PC-9 (cell line): ENCODE results near the gene RNF112. TPM values are rescaled to one million over a fixed set of nuclear protein-coding genes. Genes with fewer than 3 reads are reported as not detected.

Experiments used
- BruUV-seq: library from RNA; stranded (reverse); fragments of 400-500 nt; replicated peaks from 2 replicates; lab custom pipeline; 2021; lab: Mats Ljungman, UMichigan
- CTCF ChIA-PET: fragments of 300-600 bp; sonication (Branson Sonifier 250); formaldehyde crosslinking; loops from one replicate; lab custom pipeline; 2022; ENCODE audit warnings: antibody characterized with exemption; lab: Charles Lee
- POLR2A ChIA-PET: fragments of 300-600 bp; sonication (Branson Sonifier 250); formaldehyde crosslinking; loops from one replicate; lab custom pipeline; 2022; ENCODE audit warnings: antibody characterized with exemption; ENCODE audit not compliant: unreplicated experiment; lab: Charles Lee
- DNase-seq, 2 experiments: peaks; one replicate each; pipeline versions ENCODE4 v3.0.0 to v3.0.0-alpha.2; 2015 to 2022; ENCODE audit warnings: mixed read lengths in 1 of 2
- H2AFZ ChIP-seq: fragments of 200-600 bp; sonication (generic); 2 replicates; pipeline ENCODE4 v1.8.1; 2017; ENCODE audit warnings: antibody characterized with exemption
- H3F3A ChIP-seq: fragments of 200-600 bp; sonication (generic); 2 replicates; pipeline ENCODE4 v1.8.1; 2017; ENCODE audit warnings: antibody characterized with exemption, mild to moderate bottlenecking, low read depth; ENCODE audit not compliant: insufficient read depth
- H3K27ac ChIP-seq: fragments of 200-600 bp; sonication (generic); 2 replicates; pipeline ENCODE4 v1.6.1; 2016; ENCODE audit warnings: mixed run types
- H3K27me3 ChIP-seq: fragments of 200-600 bp; sonication (generic); 2 replicates; pipeline ENCODE4 v1.6.1; 2016; ENCODE audit warnings: low read depth, mixed run types; ENCODE audit not compliant: insufficient read depth
- H3K36me3 ChIP-seq: fragments of 200-600 bp; sonication (generic); 2 replicates; pipeline ENCODE4 v1.6.1; 2016; ENCODE audit warnings: low read depth, mixed run types
- H3K4me1 ChIP-seq: fragments of 200-600 bp; sonication (generic); replicated peaks from 2 replicates; pipeline ENCODE4 v1.6.1; 2016; ENCODE audit warnings: mixed run types; ENCODE audit not compliant: insufficient read depth
- H3K4me2 ChIP-seq: fragments of 200-600 bp; sonication (generic); 2 replicates; pipeline ENCODE4 v1.6.1; 2017; ENCODE audit warnings: mixed run types
- H3K4me3 ChIP-seq: fragments of 200-600 bp; sonication (generic); 2 replicates; pipeline ENCODE4 v1.6.1; 2016; ENCODE audit warnings: mixed run types
- H3K79me2 ChIP-seq: fragments of 200-600 bp; sonication (generic); 2 replicates; pipeline ENCODE4 v1.6.1; 2017; ENCODE audit warnings: low read depth, mixed run types
- H3K9me2 ChIP-seq: fragments of 200-600 bp; sonication (generic); 2 replicates; pipeline ENCODE4 v1.8.1; 2017; ENCODE audit warnings: mild to moderate bottlenecking; ENCODE audit not compliant: insufficient read depth
- H3K9me3 ChIP-seq: fragments of 200-600 bp; sonication (generic); 2 replicates; pipeline ENCODE4 v1.8.1; 2016; ENCODE audit warnings: low read depth; ENCODE audit not compliant: insufficient read depth
- H4K20me1 ChIP-seq: fragments of 200-600 bp; sonication (generic); 2 replicates; pipeline ENCODE4 v1.8.1; 2017; ENCODE audit not compliant: insufficient read depth
- EZH2 ChIP-seq: fragments of 200-600 bp; sonication (generic); IDR thresholded peaks from 2 replicates; pipeline ENCODE4 v1.8.0; 2017; ENCODE audit warnings: antibody characterized with exemption, low read depth
- intact Hi-C: fragments of 100-400 bp; cut with micrococcal nuclease; formaldehyde crosslinking; loops from one replicate; pipeline ENCODE4 v1.10.0; 2022; ENCODE audit not compliant: unreplicated experiment
- total RNA-seq: library from RNA; stranded (reverse); gene quantifications from 2 replicates; pipeline ENCODE4 v1.2.3, GENCODE V29; 2021
- TF ChIP-seq, protein P1 (sequence below): fragments of 200-600 bp; sonication (generic); conservative IDR thresholded peaks from 2 replicates; pipeline ENCODE4 v1.6.1; 2017; ENCODE audit warnings: mixed run types, antibody characterized with exemption, mild to moderate bottlenecking, moderate library complexity

Gene RNF112
- total RNA-seq, 1 experiment from 2014 or later = 2.0 TPM

DNA sequence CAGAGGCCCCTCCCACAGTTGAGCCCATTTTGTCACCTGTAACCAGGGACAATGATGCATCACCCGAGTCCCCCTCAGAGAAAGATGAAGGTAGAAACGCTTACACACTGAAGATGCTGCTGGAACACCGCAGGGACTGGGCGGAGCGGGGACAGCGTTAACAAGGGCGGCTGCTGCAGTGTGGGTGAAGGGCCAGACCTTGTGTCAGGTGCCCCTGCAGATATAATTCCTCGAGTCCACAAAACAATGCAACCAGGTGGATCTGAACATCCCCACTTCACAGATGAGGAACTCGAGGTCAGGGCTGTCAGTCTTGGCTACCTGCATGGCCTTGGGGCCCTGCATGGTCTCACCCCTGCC is 39.0 kb upstream of the RNF112 start:
- intact Hi-C loops = no loop called here
- H3K4me2 ChIP-seq = no peak overlapping the region
- POLR2A ChIA-PET = no interaction called here
- no peak overlapping the region for H3K4me3 ChIP-seq
- peaks cover 12% of the 10 kb centered on the region for H3K4me1 ChIP-seq
- no peaks in the 10 kb centered on the region for H3K27me3 ChIP-seq
- CTCF ChIA-PET = no interaction called here
- H3F3A ChIP-seq = peaks cover 6% of the 10 kb centered on the region
- H3K9me3 ChIP-seq = no peaks in the 10 kb centered on the region
- no peaks in the 10 kb centered on the region for H3K36me3 ChIP-seq
- peaks cover 10% of the 10 kb centered on the region; the same call in 1 of the 2 replicates for H3K79me2 ChIP-seq
- TF ChIP-seq, protein P1, sequence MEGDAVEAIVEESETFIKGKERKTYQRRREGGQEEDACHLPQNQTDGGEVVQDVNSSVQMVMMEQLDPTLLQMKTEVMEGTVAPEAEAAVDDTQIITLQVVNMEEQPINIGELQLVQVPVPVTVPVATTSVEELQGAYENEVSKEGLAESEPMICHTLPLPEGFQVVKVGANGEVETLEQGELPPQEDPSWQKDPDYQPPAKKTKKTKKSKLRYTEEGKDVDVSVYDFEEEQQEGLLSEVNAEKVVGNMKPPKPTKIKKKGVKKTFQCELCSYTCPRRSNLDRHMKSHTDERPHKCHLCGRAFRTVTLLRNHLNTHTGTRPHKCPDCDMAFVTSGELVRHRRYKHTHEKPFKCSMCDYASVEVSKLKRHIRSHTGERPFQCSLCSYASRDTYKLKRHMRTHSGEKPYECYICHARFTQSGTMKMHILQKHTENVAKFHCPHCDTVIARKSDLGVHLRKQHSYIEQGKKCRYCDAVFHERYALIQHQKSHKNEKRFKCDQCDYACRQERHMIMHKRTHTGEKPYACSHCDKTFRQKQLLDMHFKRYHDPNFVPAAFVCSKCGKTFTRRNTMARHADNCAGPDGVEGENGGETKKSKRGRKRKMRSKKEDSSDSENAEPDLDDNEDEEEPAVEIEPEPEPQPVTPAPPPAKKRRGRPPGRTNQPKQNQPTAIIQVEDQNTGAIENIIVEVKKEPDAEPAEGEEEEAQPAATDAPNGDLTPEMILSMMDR = no peak
- TF ChIP-seq EZH2 = no peak
- no peak overlapping the region for H2AFZ ChIP-seq
- H3K27ac ChIP-seq = no peak overlapping the region
- no peaks in the 10 kb centered on the region for H4K20me1 ChIP-seq
- BruUV-seq = no TSS peak
- no peak for DNase-seq
- H3K9me2 ChIP-seq = no peaks in the 10 kb centered on the region

DNA sequence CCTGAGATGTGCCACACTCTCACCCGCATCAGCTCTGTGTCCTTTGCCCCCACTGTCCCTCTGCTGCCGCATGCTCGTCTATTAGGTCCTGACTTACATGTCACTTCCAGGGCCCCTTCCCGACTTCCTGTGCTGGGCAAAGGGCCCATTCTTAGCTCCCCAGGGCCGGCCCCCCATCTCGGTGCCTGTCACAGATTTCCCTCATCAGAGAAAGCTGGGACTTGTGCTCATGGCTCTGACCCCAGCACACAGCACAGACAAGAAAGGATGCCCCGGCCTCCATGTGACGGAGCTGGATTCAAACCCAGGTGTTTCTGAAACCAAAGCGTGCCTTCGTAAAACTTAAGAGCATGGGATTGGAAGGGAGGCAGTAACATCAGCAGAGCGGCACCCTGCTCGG is 38.6 kb upstream of the RNF112 start:
- Histone ChIP-seq H3K27me3 (no peaks in the 10 kb centered on the region), H3K79me2 (peaks cover 10% of the 10 kb centered on the region; the same call in 1 of the 2 replicates), H3K9me2 (no peaks in the 10 kb centered on the region), H3K27ac (no peak overlapping the region), H3F3A (peaks cover 11% of the 10 kb centered on the region), H3K36me3 (no peaks in the 10 kb centered on the region), H3K4me1 (peaks cover 12% of the 10 kb centered on the region), H3K9me3 (no peaks in the 10 kb centered on the region), H2AFZ (no peak overlapping the region), H3K4me2 (no peak overlapping the region), H4K20me1 (no peaks in the 10 kb centered on the region), H3K4me3 (no peak overlapping the region)
- no peak for DNase-seq
- TF ChIP-seq EZH2 = no peak
- TF ChIP-seq, protein P1 = no peak
- POLR2A ChIA-PET = no interaction called here
- BruUV-seq = no TSS peak
- intact Hi-C loops = no loop called here
- CTCF ChIA-PET = no interaction called here

DNA sequence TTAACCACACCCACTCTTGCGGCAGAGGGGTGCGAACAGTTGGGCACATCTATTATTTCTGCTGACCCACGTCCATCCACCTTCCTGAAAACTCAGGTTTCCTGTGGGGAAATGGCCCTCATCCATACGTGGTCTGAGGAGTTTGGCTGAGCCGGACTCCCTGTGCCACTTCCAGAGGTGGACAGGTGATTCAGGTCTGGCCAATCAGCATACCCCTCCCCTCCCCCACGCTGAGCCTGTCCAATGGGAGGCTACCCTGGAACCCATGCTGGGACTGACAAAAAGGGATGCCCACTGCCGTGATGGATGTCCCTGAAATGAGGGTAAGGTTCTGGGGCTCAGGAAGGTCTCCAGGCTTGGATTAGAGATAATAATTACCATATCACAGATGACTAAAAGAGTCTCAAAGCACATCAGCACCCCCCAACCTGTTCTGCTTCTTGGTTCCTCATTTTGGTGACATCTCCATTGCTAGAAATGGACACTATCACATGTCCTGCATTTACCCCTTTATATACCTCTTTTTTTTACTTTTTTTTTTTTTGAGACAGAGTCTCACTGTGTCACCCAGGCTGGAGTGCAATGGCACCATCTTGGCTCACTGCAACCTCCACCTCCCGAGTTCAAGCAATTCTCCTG is 38.0 kb upstream of the RNF112 start:
- DNase-seq = no peak
- CTCF ChIA-PET = no interaction called here
- H3K27ac ChIP-seq = no peak overlapping the region
- no peaks in the 10 kb centered on the region for H4K20me1 ChIP-seq
- no peaks in the 10 kb centered on the region for H3K36me3 ChIP-seq
- peaks cover 10% of the 10 kb centered on the region; the same call in 1 of the 2 replicates for H3K79me2 ChIP-seq
- H3F3A ChIP-seq = peaks cover 16% of the 10 kb centered on the region
- H3K9me3 ChIP-seq = no peaks in the 10 kb centered on the region
- no peak overlapping the region for H2AFZ ChIP-seq
- no peak overlapping the region for H3K4me2 ChIP-seq
- intact Hi-C loops = no loop called here
- POLR2A ChIA-PET = no interaction called here
- no TSS peak for BruUV-seq
- H3K9me2 ChIP-seq = no peaks in the 10 kb centered on the region
- TF ChIP-seq, protein P1 = no peak
- no peak for TF ChIP-seq EZH2
- H3K4me3 ChIP-seq = no peak overlapping the region
- no peaks in the 10 kb centered on the region for H3K27me3 ChIP-seq
- peaks cover 12% of the 10 kb centered on the region for H3K4me1 ChIP-seq
